GM10248 (cell line): ENCODE measurements around the gene DR1.
"Not testable (repeated sequence)": the region's sequence is repeated elsewhere in the genome, so short reads cannot be mapped to it uniquely, and the experiment has no call there.

Experiments used
- CTCF ChIA-PET: fragments of 300-600 bp; sonication (Branson Sonifier 250); formaldehyde crosslinking; extraction: SDS; loops from one replicate; lab custom pipeline; 2021; ENCODE audit warnings: antibody characterized with exemption; lab: Yijun Ruan, JAX
- POLR2A ChIA-PET: fragments of 350-650 bp; sonication (Branson Sonifier 250); formaldehyde crosslinking; extraction: SDS; loops from one replicate; lab custom pipeline; 2020; ENCODE audit warnings: antibody characterized with exemption; lab: Yijun Ruan, JAX
- DNase-seq: peaks from one replicate; pipeline ENCODE4 v3.0.0; 2012; ENCODE audit errors: extremely low spot score
- CTCF ChIP-seq: IDR thresholded peaks from 2 replicates; pipeline ENCODE4 v1.5.1; 2012; ENCODE audit warnings: mild to moderate bottlenecking, low read depth; ENCODE audit errors: extremely low read depth, missing control alignments, control extremely low read depth

Gene DR1

GRCh38 chr1:93369734-93370133, 24.0 kb downstream of the DR1 start:
- POLR2A ChIA-PET, result no interaction called here
- no peak for DNase-seq
- no peak for TF ChIP-seq CTCF
- CTCF ChIA-PET, result interaction anchor here (1.1 kb wide), 1 partner anchor 11 kb away, joined by 3 read pairs; no protein-coding TSS in a partner anchor

- TF ChIP-seq CTCF, result no peak
- DNase-seq, result no peak
- POLR2A ChIA-PET, result no interaction called here
- CTCF ChIA-PET, result no interaction called here
These were observed 28.8 kb downstream of the DR1 start for GRCh38 chr1:93374334-93375106.

GRCh38 chr1:93384656-93385055, 38.9 kb downstream of the DR1 start:
- POLR2A ChIA-PET, result no interaction called here
- CTCF ChIA-PET, result no interaction called here
- no peak for TF ChIP-seq CTCF
- DNase-seq, result no peak

- POLR2A ChIA-PET, DNase-seq: not testable (repeated sequence)
- CTCF ChIA-PET, result interaction anchor here (1.5 kb wide), 1 partner anchor 428 kb away, joined by 5 read pairs; no protein-coding TSS in a partner anchor
These were observed 40.6 kb downstream of the DR1 start for GRCh38 chr1:93386268-93386667.

- DNase-seq, result no peak
- no peak for TF ChIP-seq CTCF
- CTCF ChIA-PET, result no interaction called here
- POLR2A ChIA-PET, result no interaction called here
These were observed 48.8 kb downstream of the DR1 start for GRCh38 chr1:93394514-93394913.

GRCh38 chr1:93395195-93395594, 49.5 kb downstream of the DR1 start:
- no peak for TF ChIP-seq CTCF
- ChIA-PET CTCF (no interaction called here), POLR2A (no interaction called here)
- DNase-seq, result no peak

- CTCF ChIA-PET, result no interaction called here
- DNase-seq, result no peak
- POLR2A ChIA-PET, result no interaction called here
- no peak for TF ChIP-seq CTCF
These were observed 54.1 kb downstream of the DR1 start for GRCh38 chr1:93399781-93400180.
